HG02623 (cell line): Measurements from ENCODE around the gene CCDC178.
"Not testable (repeated sequence)": the region's sequence is repeated elsewhere in the genome, so short reads cannot be mapped to it uniquely, and the experiment has no call there.

ENCODE experiments used
- ATAC-seq: cut with Tn5 transposase; IDR thresholded peaks from one replicate; pipeline ENCODE4 v1.9.1; 2021; ENCODE audit warnings: moderate library complexity; ENCODE audit not compliant: unreplicated experiment

Gene CCDC178

DNA sequence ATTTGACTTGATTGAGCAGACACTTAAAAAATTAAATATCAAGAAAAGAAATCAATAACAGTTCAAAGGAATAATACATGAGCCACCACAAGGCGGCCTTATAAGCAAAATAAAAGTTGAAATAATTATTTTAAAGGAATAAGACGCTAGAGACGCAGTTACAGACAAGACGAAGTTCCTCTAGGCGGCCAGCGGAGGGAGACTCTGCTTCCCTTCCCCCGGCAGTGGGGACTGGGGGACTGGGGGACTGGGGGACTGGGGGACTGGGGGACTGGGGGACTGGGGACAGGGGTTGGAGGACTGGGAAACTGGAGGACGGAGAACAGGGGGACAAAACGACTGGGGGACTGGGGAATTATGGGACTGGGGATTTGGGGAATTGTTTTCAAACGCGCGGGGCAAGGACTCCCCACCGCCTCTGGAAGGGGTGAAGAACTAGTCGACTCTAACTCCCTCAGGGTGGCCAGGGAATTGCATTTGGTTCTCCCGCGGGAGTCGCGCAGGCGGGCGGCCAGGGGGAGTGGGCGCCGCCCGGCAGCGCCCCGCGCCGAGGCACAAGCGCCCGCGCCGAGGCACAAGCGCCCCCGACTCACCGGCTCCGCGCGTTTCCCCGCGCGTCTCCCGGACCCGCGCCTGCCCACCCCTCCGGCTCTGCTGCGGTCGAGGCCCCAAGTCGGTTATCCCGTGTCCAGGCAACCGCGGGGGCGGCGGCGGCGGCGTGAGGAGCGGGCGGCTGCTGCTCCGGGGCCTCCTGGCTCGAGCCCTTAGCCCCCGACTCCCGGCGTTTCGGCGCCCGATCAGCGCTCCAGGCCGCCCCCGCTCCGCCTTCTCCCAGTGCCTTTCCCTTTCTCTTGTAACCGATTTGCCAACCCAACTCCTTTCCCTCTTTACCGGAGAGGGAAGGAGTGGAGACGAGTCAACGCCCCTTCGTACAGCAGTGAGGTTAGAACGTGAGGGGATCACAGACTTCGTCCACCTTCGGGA is at the start of gene CCDC178:
Gene CCDC178 (minus strand): TSS at position 662 of the 984 bp plus-strand sequence. CDS start 28,633 bp downstream, outside the sequence.
- ATAC-seq: no peak

GRCh38 chr18:33483908-33484307 is 43.4 kb upstream of the CCDC178 start:
- ATAC-seq: no peak

GRCh38 chr18:33472509-33472908 is 32.0 kb upstream of the CCDC178 start:
- no peak for ATAC-seq

DNA sequence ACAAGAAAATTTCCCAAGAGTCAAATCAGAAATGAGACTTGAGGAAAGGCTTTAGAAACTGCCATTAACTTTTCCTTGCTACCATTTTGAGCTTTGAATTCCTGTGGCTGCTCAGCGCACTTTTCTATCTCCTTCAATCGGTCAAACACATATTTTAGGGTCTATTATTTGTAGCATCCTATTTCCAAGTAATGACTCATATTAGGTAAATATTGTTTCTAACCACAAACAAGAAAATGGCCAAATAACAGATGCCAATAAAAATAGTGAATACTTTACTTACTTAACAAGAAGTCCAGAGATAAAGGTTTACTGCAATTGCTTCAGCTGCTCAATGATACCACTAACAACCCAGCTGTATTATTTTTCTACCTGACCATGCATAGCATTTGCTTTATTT is 29.7 kb upstream of the CCDC178 start:
- no peak for ATAC-seq

DNA sequence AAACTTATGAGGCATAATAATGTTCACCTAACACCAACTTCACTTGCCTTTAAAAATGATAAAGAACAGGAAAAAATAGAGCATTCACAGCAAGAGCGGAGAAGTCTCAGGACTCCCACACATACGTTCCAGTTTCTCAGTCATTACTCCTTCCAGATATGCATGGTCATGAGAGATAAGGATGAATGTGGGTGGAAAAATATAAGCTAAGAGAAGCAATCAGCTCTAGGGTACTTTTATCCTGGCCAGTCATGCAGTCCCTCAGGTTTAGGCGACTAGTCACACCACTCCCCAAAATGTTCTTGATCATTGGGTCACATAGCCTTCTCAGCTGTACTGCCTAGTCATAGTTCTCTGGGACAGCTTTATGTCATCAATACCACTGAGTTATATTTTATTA is 29.2 kb upstream of the CCDC178 start:
- no peak for ATAC-seq

GRCh38 chr18:33467531-33467930 is 27.0 kb upstream of the CCDC178 start:
- ATAC-seq: no peak

DNA sequence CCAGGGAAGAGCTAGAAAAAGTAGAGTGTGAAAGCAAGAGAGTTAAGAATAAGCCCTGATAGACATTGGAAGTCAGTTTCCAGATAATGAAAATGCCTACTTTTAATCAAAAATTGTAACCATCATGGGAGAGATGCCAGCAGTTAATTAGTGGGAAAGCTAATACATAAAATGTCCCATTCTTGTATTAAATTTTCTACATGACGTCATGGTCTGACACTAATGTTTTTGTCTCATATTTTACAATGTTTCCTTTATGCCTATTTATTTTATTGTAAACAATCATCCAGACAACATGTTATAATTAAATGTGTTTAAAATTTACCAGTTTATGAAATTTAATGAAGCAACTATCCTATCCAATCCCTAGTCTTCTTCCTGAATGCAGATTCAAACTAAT is 26.3 kb upstream of the CCDC178 start:
- no peak for ATAC-seq

GRCh38 chr18:33460681-33461080 is 20.2 kb upstream of the CCDC178 start:
- no peak for ATAC-seq

DNA sequence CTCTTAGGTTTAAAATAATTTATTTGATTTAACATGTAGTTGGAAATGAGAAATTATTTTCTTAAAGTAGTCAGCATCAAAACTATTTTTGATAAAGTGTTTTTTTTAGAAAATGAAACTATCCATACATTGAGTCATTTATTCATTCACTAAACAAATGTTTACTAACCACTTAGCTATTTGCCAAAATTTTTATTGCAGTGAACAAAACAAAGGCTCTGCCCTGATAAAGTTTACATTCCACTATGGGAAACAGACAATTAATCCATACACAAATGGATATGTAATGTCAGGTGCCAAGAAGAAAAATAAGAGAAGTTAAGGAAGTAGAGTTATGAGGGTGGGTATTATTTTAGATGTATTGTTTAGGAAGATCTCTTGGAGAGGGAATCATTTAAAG is 19.1 kb upstream of the CCDC178 start:
- no peak for ATAC-seq

DNA sequence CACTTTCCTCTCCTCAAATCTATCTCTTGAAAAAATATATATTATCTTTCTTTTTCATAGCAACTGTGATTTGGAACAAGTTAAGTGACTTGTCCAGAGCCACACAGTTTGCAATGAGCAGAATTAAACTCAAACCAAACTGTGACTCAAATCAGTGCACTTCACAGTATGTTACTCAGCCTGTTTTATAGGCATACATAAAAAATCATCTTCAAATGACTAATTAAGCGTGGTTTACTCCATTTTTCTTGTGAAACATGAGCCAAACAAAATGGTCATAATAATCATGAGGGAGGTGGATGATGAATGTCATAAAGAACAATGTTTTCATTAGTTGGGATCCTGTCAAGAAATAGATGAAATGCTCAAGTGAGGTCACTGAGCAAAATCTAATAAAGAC is 6.1 kb upstream of the CCDC178 start:
- ATAC-seq: no peak

- no peak for ATAC-seq
Observed at GRCh38 chr18:33444709-33445108, 4.2 kb upstream of the CCDC178 start.

DNA sequence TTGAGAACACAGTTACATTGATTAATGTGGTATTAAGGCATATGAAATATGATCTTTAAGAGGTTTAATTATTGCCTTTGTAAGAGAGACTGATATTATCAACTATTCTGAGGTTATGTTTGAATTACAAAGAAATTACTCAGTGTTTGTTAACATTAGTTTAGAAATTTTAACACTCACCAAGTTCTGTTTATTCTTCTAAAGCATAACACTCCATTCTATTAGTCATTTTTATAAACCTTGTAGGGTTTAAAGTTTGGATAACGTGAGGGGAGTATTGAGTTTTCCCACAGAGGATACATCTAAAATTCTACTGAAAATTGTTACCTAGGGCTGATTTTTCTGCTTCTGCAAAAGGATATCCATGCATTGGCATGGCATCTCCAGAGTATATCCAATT is 7.7 kb downstream of the CCDC178 start:
- ATAC-seq: no peak

DNA sequence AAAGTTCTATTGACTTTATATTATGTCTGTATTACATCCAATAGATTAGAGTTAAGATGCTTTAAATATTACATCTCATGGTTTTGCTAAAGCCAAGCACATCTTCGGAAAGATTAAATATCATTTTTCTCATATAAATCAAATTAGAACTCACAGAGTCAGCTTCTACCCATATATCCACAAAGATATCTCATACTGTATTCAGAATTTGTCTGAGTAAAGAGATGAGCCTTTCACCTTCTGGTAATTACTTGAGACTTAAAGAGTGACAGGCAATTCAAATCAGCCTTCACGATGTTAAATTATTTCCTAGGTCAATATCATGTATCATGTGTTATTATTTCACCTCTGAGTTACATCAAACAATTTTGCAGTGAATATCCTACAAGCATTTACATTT is 13.0 kb downstream of the CCDC178 start:
- no peak for ATAC-seq

DNA sequence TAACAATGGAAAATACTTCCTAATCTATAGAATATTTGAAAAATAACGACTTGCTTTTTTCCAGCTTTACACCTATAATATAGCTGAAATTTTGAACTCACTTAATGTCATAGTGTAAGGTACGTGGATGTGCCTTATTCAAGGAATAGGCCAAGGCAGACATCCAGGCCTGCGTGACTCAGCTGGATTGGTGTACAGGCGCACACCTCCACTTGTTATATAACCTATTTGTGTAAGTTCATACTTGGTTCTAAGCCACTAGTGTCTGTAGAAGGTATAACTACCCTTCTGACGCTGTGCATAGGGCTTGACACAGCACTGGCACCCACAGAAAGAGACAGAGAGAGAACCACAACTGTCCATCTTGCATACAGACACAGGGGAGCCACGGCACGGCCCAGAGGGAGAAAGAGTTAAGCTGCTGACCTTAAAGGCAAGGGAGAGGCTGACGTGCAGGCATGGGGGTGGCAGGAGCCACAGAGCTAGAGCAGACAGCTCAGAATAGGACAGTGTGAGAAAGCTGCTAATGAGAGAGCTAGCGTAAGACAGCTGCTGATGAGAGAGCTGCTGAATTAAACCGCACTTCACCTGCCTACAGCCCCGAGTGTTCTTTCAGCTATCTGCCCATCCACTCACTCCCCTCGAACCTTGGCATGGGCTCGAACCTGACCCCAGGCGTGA is 16.1 kb downstream of the CCDC178 start:
- ATAC-seq: no peak

DNA sequence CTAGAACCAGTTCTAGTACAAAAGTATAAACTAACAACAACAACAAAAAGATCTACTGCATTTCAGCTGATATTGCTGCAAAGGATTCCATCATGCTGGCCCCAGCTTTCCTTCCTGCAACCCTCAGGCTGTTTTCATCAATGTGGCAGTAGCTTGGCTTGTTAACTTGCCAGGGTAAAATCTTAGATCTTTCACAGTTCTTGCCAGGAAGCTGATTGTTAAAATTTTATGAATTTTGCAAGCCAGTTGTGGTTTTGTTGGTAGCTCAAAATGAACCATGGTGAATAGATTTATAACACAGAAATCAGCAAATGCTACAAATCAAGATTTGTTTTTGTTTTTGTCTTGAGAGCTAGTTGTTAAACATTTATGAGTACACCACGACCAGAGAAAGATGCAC is 19.3 kb downstream of the CCDC178 start:
- no peak for ATAC-seq

DNA sequence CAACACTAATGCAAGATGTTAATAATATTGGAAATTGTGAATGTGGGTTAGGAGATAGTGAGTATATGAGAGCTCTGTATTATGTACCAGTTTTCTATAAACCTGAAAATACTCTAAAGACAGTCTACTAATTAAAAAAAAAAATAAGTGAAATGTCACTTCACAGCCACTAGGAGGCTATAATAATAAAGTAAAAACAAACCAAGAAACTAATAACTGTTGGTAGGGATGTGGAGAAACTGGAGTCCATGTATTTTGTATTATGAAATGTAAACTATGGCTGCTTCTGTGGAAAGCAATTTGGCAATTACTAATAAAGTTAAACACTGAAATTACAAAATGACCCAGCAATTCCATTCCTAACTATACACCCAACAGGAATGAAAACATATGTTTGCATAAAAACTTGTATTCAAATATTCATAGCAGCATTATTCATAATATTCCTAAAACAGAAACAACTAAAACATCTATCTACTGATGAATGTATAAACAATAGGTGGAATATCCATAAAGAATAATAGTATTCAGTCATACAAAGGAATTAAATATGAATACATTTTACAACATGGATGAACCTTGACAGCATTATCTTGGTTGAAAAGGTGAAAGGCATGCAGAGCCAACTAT is 36.2 kb downstream of the CCDC178 start:
- peak; percentile 60 for ATAC-seq

GRCh38 chr18:33398939-33399338 is 41.6 kb downstream of the CCDC178 start:
- not testable (repeated sequence) for ATAC-seq

DNA sequence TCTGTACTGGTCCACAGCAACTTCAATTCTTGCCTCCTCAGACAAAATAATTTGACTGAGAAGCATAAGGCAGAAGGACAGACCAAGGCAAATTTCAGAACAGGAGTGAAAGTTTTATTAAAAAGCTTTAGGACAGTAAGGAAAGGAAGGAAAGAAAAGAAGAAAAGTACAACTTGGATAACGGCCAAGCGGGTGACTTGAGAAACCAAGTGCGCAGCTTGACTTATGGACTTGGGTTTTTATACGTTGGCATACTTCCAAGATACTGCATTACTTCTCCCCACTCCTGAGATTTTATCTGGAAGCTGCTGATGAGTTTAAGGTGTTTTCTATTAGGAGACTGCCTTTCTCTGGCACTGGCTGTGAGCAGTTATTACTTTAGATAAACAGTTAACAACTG is 64.7 kb downstream of the CCDC178 start:
- ATAC-seq: no peak

DNA sequence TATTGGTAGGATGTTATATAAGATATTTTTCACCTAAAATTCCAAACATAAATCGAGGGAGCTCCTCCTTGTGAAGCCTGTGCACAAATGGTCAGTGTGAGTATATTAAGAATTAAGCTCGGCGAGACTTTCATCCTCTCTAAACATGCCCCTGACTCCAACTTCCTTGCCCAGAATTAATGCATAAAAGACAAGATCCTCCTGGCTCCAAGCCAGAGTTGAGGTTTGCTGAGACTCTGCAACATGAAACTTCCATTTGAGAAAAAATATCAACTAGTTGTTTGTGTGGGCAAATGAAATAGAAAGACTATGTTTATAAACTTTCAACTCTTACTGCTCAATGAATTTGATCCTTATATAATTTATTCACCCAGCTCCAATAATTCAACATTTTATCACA is 68.1 kb downstream of the CCDC178 start:
- ATAC-seq: no peak

DNA sequence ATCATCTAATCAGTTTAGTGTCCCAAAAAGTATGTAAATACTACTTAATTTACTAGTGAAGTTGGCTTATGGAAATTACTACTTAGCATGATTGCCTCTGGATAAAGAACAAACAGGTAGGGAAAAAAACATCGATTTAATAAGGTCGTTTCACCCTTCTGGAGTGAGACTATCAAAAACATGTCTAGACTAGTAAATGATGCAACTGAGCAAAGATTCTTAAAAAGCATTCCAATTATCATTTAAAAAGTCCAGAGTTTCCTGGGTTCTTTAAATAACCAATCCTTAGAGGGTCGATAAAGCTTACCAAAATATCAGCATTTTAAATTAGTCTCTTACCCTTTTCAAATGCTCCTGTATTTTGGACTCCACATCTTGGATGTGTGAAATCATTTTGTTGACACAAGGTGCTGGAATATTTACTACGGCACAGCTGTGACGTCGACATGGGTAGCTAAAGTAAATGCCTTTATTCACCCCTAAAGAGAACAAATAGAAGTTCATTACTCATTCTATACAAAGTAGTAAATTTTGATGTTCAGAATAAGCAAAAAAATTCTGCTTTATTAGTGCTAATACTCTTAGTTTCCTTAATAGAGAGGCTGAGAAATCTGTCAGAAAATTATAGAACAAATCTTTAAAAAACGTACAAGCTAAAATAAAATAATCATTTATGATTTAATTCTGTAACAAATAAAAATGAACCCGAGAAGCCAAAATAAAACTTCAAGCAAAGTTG is 70.6 kb downstream of the CCDC178 start:
- ATAC-seq: no peak

DNA sequence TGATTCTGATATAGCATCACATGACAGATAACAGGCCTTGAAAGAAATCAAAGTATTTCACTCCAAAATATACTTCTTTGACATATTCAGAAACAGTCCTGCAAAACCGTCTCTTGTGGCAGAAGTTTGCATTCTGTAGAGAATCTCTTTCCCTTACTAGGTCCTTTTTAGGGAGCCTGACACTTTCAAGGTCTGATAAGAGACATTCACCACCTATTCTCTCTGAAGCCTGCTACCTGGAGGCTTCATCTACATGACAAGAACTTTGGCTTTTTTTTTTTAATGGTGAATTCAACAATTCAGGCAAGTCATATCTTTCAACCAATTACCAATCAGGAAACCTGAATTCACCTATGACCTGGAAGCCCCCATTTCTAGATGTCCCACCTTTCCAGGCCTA is 83.8 kb downstream of the CCDC178 start:
- ATAC-seq: no peak
